ENCODE measurements around the gene GSTM3.
"Not testable (repeated sequence)": the region's sequence is repeated elsewhere in the genome, so short reads cannot be mapped to it uniquely, and the experiment has no call there.

Gene GSTM3

GRCh38 chr1:109691759-109692158, 49.1 kb downstream of the GSTM3 start:
- no peak for DNase-seq

GRCh38 chr1:109689844-109690405, 50.9 kb downstream of the GSTM3 start:
- DNase-seq: no peak

- no peak for DNase-seq
These were observed 53.0 kb downstream of the GSTM3 start, which contains the start of gene GSTM1 for GRCh38 chr1:109687641-109688499. Gene GSTM1, plus strand, starts transcription at chr1:109687817. Its CDS starts 57 bp downstream, at chr1:109687874.

- not testable (repeated sequence) for DNase-seq
These were observed 53.7 kb downstream of the GSTM3 start for GRCh38 chr1:109687109-109687508.

- DNase-seq: not testable (repeated sequence)
These were observed 54.9 kb downstream of the GSTM3 start for GRCh38 chr1:109685890-109686289.

GRCh38 chr1:109685399-109685798, 55.4 kb downstream of the GSTM3 start:
- DNase-seq: not testable (repeated sequence)

GRCh38 chr1:109684777-109685176, 56.1 kb downstream of the GSTM3 start:
- not testable (repeated sequence) for DNase-seq
